Muscle layer of colon (tissue), 2 donors: ENCODE results near the gene BCR.

ENCODE experiments used
- H3K27ac ChIP-seq: one replicate; pipeline ENCODE4 v1.7.0; 2013; ENCODE audit warnings: low read depth, mild to moderate bottlenecking, low read length, moderate library complexity
- H3K27me3 ChIP-seq, 2 donors: one replicate each; pipeline ENCODE4 v1.7.0; 2013; ENCODE audit warnings: low read length in 2 of 2, mild to moderate bottlenecking in 2 of 2; ENCODE audit not compliant: insufficient read depth in 2 of 2, control insufficient read depth in 1 of 2
- H3K36me3 ChIP-seq: one replicate; pipeline ENCODE4 v1.7.0; 2013; ENCODE audit warnings: mild to moderate bottlenecking, low read length; ENCODE audit not compliant: insufficient read depth
- H3K4me1 ChIP-seq: one replicate; pipeline ENCODE4 v1.7.0; 2013; ENCODE audit warnings: mild to moderate bottlenecking, low read length; ENCODE audit not compliant: insufficient read depth
- H3K4me3 ChIP-seq, 2 donors: one replicate each; pipeline ENCODE4 v1.7.0; 2013; ENCODE audit warnings: low read length in 2 of 2, low read depth in 1 of 2, mild to moderate bottlenecking in 1 of 2, moderate library complexity in 1 of 2
- H3K9ac ChIP-seq: one replicate; pipeline ENCODE4 v1.7.0; 2013; ENCODE audit warnings: low read length
- H3K9me3 ChIP-seq: one replicate; pipeline ENCODE4 v1.7.0; 2013; ENCODE audit warnings: mild to moderate bottlenecking, low read length
- donor health status: abdominal sarcoma.
- donor health status: Adenocarcinoma of cecum.

Gene BCR

DNA sequence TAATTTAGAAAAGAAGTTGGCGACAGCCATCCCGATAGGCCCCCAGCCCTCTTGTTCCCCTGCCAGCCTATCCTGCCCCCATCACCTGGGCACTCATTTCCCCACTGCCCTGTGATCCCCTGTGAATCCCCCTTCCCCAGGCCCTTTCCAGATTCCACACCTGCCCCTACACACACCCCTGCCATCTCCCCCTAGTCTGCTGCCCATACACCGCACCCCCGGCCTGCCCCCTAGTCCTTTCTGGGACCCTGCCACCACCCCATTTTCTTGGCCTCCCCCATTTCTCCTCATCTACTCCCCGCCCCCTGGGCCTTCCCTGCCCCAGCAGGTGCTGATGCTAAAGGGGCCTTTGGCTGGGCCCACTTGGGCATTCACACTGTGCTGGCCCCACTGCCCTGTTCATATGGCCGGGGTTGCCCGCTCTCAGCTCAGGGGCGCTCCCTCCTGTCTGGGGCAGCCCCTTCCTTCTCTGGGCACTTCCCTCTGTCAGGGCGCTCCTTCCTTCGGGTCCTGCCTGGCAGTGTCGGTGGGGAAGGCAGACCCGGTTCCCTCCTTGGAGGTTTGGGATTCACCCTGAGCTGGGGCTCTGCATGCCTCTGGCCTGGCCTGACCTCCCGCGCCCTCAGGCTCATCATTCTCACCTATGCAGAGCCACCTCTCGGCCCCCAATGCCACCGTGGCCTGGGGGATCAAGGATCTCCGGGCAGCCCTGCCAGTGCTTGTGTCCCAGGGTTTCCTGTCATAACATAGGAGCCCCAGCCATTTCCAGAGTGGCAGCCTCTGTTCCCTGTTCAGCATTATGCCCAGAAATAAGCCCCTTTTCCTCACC lies 108.2 kb downstream of the BCR start:
- Histone ChIP-seq H3K27me3 (no peaks in the 10 kb centered on the region), H3K9ac (no peak overlapping the region), H3K27ac (no peak overlapping the region), H3K36me3 (peaks cover 46% of the 10 kb centered on the region), H3K4me1 (peaks cover 3% of the 10 kb centered on the region), H3K9me3 (no peaks in the 10 kb centered on the region), H3K4me3 (no peak overlapping the region)

DNA sequence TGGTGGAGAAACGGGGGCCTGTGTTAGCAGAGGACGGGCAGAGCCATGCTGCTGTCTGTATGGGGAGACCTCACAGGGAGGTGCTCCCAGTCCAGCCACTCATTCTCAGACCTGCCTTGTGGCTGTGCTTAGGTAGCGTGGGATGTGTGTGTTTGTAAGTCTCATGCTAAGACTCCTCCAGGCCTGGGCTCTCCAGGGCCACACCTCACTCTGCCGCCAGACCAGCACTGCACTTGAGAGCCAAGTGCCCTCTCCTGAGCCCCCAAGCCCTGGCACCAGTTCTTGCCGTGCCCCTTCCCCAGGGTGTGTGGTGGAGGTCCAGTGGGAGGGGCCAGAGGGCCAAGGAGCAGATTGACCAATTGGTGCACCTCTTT lies 108.8 kb downstream of the BCR start:
- Histone ChIP-seq H3K36me3 (peaks cover 52% of the 10 kb centered on the region), H3K27ac (no peak overlapping the region), H3K9ac (no peak overlapping the region), H3K4me3 (no peak overlapping the region), H3K27me3 (no peaks in the 10 kb centered on the region), H3K9me3 (no peaks in the 10 kb centered on the region), H3K4me1 (peaks cover 3% of the 10 kb centered on the region)

DNA sequence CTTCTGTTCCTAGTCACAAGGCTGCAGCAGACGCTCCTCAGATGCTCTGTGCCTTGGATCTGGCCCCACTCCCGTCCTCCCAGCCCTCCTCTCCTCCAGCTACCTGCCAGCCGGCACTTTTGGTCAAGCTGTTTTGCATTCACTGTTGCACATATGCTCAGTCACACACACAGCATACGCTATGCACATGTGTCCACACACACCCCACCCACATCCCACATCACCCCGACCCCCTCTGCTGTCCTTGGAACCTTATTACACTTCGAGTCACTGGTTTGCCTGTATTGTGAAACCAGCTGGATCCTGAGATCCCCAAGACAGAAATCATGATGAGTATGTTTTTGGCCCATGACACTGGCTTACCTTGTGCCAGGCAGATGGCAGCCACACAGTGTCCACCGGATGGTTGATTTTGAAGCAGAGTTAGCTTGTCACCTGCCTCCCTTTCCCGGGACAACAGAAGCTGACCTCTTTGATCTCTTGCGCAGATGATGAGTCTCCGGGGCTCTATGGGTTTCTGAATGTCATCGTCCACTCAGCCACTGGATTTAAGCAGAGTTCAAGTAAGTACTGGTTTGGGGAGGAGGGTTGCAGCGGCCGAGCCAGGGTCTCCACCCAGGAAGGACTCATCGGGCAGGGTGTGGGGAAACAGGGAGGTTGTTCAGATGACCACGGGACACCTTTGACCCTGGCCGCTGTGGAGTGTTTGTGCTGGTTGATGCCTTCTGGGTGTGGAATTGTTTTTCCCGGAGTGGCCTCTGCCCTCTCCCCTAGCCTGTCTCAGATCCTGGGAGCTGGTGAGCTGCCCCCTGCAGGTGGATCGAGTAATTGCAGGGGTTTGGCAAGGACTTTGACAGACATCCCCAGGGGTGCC lies 109.8 kb downstream of the BCR start:
- Histone ChIP-seq H3K9me3 (no peaks in the 10 kb centered on the region), H3K36me3 (peaks cover 57% of the 10 kb centered on the region), H3K27me3 (no peaks in the 10 kb centered on the region), H3K4me1 (peaks cover 3% of the 10 kb centered on the region), H3K4me3 (no peak overlapping the region), H3K9ac (no peak overlapping the region), H3K27ac (no peak overlapping the region)

DNA sequence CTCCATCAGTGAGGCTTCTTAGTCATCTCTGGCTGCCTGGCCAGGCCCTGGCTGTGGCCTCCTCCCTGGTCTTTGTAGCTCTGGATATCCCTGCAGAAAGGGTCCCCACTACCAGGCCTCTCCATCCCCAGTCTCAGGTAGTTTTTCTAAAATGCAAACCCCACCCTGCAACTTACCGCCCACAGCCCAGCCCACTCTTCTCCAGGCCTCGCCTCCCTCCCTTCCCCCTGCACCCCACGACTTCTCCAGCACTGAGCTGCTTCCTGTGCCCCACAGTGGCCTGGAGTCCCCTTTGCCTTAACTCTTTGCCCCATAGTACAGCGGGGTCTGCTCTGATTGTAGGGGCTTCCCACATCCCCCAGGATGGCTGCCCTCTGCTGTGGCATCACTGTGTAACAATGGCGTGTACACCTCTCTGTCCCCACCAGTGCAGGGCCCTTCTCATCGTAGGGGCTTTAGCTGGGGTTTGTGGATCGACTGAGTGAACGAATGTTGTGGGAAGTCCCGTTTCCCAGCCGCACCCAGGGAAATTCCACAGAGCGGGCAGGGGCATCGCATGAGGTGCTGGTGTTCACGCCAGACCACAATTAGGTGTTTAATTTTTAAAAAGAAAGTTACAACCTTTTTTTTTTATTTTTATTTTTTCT lies 111.6 kb downstream of the BCR start:
- Histone ChIP-seq H3K4me1 (peaks cover 3% of the 10 kb centered on the region), H3K36me3 (peaks cover 51% of the 10 kb centered on the region), H3K27ac (no peak overlapping the region), H3K9me3 (no peaks in the 10 kb centered on the region), H3K9ac (no peak overlapping the region), H3K27me3 (no peaks in the 10 kb centered on the region), H3K4me3 (no peak overlapping the region)

DNA sequence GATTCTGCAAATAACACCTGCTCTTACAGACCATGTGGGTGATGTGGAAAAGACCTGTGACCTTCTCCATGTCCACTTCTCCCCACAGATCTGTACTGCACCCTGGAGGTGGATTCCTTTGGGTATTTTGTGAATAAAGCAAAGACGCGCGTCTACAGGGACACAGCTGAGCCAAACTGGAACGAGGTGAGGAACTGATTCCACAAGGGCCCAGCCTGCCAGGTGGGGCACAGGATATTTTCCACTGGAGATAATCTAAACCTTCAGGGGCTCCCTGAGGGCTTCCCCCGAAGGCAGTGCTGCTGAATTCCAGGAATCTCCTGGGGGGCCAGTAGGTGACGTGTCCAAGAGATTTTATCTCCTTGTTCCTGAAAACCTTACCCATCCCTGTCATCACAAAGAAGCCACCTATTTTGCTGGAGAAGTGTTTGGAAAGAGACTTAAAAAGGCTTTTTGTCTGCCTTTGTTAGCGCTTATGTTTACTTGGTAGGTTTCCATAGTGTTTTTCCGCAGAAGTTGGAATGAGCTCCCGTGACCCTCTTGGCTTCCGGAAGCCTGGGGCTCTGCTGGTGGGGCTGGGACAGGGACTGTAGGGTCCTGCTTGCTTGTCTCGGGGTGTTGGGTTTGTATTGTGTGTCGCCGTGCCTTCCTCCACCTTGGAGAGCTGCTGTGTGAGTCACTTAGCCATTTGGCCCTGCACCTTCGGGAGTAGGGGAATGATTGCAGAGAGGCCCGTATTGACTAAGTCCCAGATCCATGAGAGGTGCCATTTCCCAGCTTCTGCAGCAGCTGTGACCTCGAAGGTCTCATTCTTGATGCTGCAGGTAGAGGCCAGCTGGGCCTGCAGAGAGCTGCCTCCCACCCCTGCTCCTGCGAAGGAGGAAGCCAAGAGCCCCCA lies 112.4 kb downstream of the BCR start:
- no peaks in the 10 kb centered on the region for H3K9me3 ChIP-seq
- H3K27ac ChIP-seq, result no peak overlapping the region
- H3K4me3 ChIP-seq, result no peak overlapping the region
- no peak overlapping the region for H3K9ac ChIP-seq
- H3K4me1 ChIP-seq, result peaks cover 3% of the 10 kb centered on the region
- H3K36me3 ChIP-seq, result peaks cover 47% of the 10 kb centered on the region
- no peaks in the 10 kb centered on the region for H3K27me3 ChIP-seq

DNA sequence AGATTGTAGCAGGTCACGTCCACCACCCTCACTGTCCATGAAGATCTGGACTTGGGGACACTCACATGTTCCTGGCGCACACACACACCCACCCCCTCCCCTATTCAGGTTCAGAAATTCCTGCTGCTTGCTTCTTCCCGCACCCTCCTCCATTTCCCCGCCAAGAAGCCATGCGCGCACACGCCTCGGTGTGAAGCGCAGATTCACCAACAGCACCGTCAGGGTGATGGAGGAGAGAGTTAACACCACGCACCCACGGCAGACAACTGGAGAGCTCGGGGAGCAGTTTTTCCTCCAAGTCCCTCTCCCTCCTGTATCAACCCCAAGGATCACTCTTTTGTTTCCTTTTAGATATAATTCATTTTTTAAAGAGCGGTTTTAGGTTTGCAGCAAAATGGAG lies 113.4 kb downstream of the BCR start:
- Histone ChIP-seq H3K27ac (no peak overlapping the region), H3K9me3 (no peaks in the 10 kb centered on the region), H3K36me3 (peaks cover 41% of the 10 kb centered on the region), H3K9ac (no peak overlapping the region), H3K4me3 (no peak overlapping the region), H3K4me1 (peaks cover 3% of the 10 kb centered on the region), H3K27me3 (no peaks in the 10 kb centered on the region)

DNA sequence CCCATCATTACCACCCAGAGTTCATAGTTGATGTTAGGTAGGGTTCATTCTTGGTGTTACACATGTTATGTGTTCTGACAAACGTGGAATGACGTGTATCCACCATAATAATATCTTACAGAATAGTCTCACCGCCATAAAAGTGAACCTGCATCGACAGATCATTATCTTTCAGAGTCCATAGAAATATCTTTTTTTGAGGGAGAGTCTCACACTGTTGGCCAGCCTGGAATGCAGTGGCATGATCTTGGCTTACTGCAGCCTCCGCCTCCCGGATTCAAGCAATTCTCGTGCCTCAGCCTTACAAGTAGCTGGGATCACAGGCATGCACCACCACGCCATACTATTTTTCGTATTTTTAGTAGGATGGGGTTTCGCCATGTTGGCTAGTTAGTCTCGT lies 113.9 kb downstream of the BCR start:
- Histone ChIP-seq H3K4me1 (peaks cover 3% of the 10 kb centered on the region), H3K27ac (no peak overlapping the region), H3K9me3 (no peaks in the 10 kb centered on the region), H3K27me3 (no peaks in the 10 kb centered on the region), H3K9ac (no peak overlapping the region), H3K4me3 (no peak overlapping the region), H3K36me3 (peaks cover 41% of the 10 kb centered on the region)

DNA sequence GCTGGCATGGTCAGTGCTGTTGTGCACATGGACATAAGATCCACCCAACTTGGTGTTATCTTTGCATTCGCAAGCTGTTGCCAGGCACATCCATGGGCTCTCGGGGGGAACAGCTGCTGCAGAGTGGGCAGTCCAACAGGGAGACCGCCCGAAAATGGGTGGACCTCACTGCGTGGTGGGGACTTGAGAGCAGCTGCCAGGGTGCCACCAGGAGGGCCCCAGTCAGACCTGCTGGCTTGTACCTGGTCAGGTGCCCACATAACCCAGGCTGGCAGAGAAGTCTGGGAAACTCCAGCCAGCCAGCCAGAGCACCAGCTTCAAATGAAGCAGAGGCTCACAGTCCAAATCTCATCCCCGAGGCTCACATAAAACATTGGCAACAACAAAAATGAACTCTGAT lies 120.2 kb downstream of the BCR start:
- Histone ChIP-seq H3K36me3 (peaks cover 13% of the 10 kb centered on the region), H3K9ac (no peak overlapping the region), H3K4me3 (no peak overlapping the region), H3K4me1 (no peaks in the 10 kb centered on the region), H3K27me3 (no peaks in the 10 kb centered on the region), H3K9me3 (no peaks in the 10 kb centered on the region), H3K27ac (no peak overlapping the region)

DNA sequence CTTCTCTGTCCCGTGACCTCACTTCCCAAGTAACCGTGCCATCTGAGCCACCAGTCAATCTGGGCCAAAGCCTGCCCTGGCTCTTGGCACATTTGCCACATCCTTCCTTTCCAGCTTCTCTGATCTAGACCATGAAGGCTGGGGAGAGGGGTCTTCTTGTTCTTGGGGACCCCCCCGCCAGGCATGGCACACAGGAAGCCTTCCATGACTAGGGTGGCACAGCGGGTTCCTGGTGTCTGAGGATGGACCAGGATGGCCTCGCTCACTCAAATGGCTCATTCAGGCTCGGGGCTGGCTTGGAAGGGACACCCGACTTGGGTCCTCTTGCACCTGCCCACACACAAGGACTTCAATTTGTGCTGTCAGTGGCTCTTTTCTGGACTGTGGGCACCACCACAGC lies 121.3 kb downstream of the BCR start:
- H3K9ac ChIP-seq, result no peak overlapping the region
- no peak overlapping the region for H3K27ac ChIP-seq
- no peaks in the 10 kb centered on the region for H3K9me3 ChIP-seq
- H3K36me3 ChIP-seq, result peaks cover 10% of the 10 kb centered on the region
- H3K4me3 ChIP-seq, result no peak overlapping the region
- H3K27me3 ChIP-seq, result no peaks in the 10 kb centered on the region
- H3K4me1 ChIP-seq, result no peaks in the 10 kb centered on the region

DNA sequence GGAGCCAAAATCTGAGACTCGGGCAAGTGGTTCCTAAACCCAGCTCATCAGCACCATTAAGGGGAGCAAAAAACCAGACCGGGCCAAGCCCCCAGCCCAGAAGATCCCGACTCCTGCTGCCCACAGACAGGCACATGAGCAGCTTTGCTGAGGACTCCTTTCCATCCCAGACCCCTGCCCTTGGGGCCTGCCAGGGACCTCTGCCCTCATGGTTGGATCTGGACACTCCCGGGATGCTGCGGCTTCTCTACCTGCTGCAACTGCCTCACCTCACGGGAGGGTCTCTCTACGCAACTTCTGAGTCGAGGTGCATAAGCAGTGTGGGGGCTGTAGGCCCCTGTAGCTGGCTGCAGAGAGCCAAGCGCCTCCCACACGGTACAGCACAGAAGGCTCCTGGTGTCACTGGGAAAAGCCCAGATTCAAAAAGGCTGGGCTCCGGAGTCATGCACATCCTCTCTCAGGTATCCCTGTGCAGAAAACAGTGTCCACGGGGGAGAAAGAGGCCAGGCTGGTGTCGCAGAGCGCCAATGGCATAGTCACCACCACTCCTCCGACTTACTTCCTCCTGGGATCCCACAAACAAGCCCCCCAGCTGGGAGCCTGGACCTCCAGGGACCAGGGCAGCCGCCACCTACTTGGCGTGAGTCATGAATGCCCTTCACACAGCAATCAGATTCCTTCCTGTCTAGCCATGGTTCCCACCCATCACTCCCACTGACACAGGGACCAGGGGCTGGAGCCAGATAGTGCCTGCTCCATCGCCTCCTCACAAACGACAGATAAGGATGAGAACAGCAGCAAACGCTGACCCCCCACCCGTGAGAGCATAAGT lies 122.1 kb downstream of the BCR start:
- no peaks in the 10 kb centered on the region for H3K9me3 ChIP-seq
- no peaks in the 10 kb centered on the region for H3K27me3 ChIP-seq
- H3K27ac ChIP-seq, result no peak overlapping the region
- H3K4me3 ChIP-seq, result no peak overlapping the region
- no peak overlapping the region for H3K9ac ChIP-seq
- peaks cover 10% of the 10 kb centered on the region for H3K36me3 ChIP-seq
- no peaks in the 10 kb centered on the region for H3K4me1 ChIP-seq
